ENCODE data around the gene ABCA12. TPM values are rescaled to one million over a fixed set of nuclear protein-coding genes. Genes with fewer than 3 reads are reported as not detected.

Gene ABCA12
- total RNA-seq, 2 experiments from 2014 or later, result not detected

GRCh38 chr2:215137329-215137686 is 1.1 kb downstream of the ABCA12 start:
- H3K4me1 Mint-ChIP-seq (ENCODE audit: low read depth), result no peaks in the 10 kb centered on the region
- ChIA-PET CTCF (no interaction called here), POLR2A (no interaction called here)
- intact Hi-C loops (cut with DNase I, micrococcal nuclease), result no loop called here
- no peaks in the 10 kb centered on the region for H3K36me3 Mint-ChIP-seq (ENCODE audit: low read depth)
- Histone ChIP-seq H3K27ac (ENCODE audit: low read depth in 1 of 2, low read length in 2 of 2) (no peak overlapping the region), H3K4me3 (ENCODE audit: low read length) (no peak overlapping the region), H3K36me3 (ENCODE audit: insufficient read depth, low read length) (no peaks in the 10 kb centered on the region), H3K9me3 (ENCODE audit: control insufficient read depth in 1 of 2, insufficient read depth in 1 of 2, low read length in 2 of 2) (no peaks in the 10 kb centered on the region), H3K27me3 (ENCODE audit: control insufficient read depth in 1 of 2, insufficient read depth in 2 of 2, low read length in 2 of 2) (no peaks in the 10 kb centered on the region), H3K4me1 (ENCODE audit: insufficient read depth, low read length) (no peaks in the 10 kb centered on the region)
- no peaks in the 10 kb centered on the region for H3K9me3 Mint-ChIP-seq
- TF ChIP-seq CTCF (IDR thresholded peaks at IDR 0.05), result no peak
- DNase-seq (no peak), ATAC-seq (ENCODE audit: poor library complexity) (no peak)
- no peak overlapping the region for H3K4me3 Mint-ChIP-seq
- peaks cover 24% of the 10 kb centered on the region for H3K27me3 Mint-ChIP-seq
- H3K27ac Mint-ChIP-seq, result no peak overlapping the region

- no peaks in the 10 kb centered on the region for H3K27me3 ChIP-seq (ENCODE audit: control insufficient read depth in 1 of 2, insufficient read depth in 2 of 2, low read length in 2 of 2)
- Mint-ChIP-seq H3K9me3 (no peaks in the 10 kb centered on the region), H3K27me3 (peaks cover 24% of the 10 kb centered on the region), H3K4me3 (no peak overlapping the region), H3K27ac (no peak overlapping the region), H3K4me1 (ENCODE audit: low read depth) (no peaks in the 10 kb centered on the region), H3K36me3 (ENCODE audit: low read depth) (no peaks in the 10 kb centered on the region)
- CTCF ChIA-PET, result no interaction called here
- H3K4me1 ChIP-seq (ENCODE audit: insufficient read depth, low read length), result no peaks in the 10 kb centered on the region
- no peak overlapping the region for H3K4me3 ChIP-seq (ENCODE audit: low read length)
- no peak overlapping the region for H3K27ac ChIP-seq (ENCODE audit: low read depth in 1 of 2, low read length in 2 of 2)
- no peaks in the 10 kb centered on the region for H3K36me3 ChIP-seq (ENCODE audit: insufficient read depth, low read length)
- TF ChIP-seq CTCF (IDR thresholded peaks at IDR 0.05), result no peak
- no peaks in the 10 kb centered on the region for H3K9me3 ChIP-seq (ENCODE audit: control insufficient read depth in 1 of 2, insufficient read depth in 1 of 2, low read length in 2 of 2)
- POLR2A ChIA-PET, result no interaction called here
- ATAC-seq (ENCODE audit: poor library complexity) (no peak), DNase-seq (no peak)
- intact Hi-C loops (cut with DNase I, micrococcal nuclease), result no loop called here
Measured at GRCh38 chr2:215136669-215137328, 1.6 kb downstream of the ABCA12 start.

GRCh38 chr2:215120401-215120800 is 18.0 kb downstream of the ABCA12 start:
- intact Hi-C loops (cut with DNase I, micrococcal nuclease), result no loop called here
- Histone ChIP-seq H3K9me3 (ENCODE audit: control insufficient read depth in 1 of 2, insufficient read depth in 1 of 2, low read length in 2 of 2) (peaks cover 4 to 5% of the 10 kb centered on the region in 2 experiments), H3K36me3 (ENCODE audit: insufficient read depth, low read length) (no peaks in the 10 kb centered on the region), H3K4me3 (ENCODE audit: low read length) (no peak overlapping the region), H3K27ac (ENCODE audit: low read depth in 1 of 2, low read length in 2 of 2) (no peak overlapping the region), H3K4me1 (ENCODE audit: insufficient read depth, low read length) (no peaks in the 10 kb centered on the region), H3K27me3 (ENCODE audit: control insufficient read depth in 1 of 2, insufficient read depth in 2 of 2, low read length in 2 of 2) (no peaks in the 10 kb centered on the region)
- H3K4me3 Mint-ChIP-seq, result no peak overlapping the region
- H3K4me1 Mint-ChIP-seq (ENCODE audit: low read depth), result no peaks in the 10 kb centered on the region
- no peak overlapping the region for H3K27ac Mint-ChIP-seq
- H3K27me3 Mint-ChIP-seq, result no peaks in the 10 kb centered on the region
- CTCF ChIA-PET, result no interaction called here
- H3K36me3 Mint-ChIP-seq (ENCODE audit: low read depth), result no peaks in the 10 kb centered on the region
- ATAC-seq (ENCODE audit: poor library complexity) (no peak), DNase-seq (no peak)
- H3K9me3 Mint-ChIP-seq, result peaks cover 10% of the 10 kb centered on the region
- POLR2A ChIA-PET, result no interaction called here
- TF ChIP-seq CTCF (IDR thresholded peaks at IDR 0.05), result no peak
